Neuron (in vitro differentiated cells): ENCODE measurements around the gene RGMA.

Experiments
- H2AFZ ChIP-seq: one replicate; pipeline ENCODE4 v1.6.1; 2013; ENCODE audit warnings: low read depth, mild to moderate bottlenecking, inconsistent platforms, low read length, moderate library complexity
- H3K27me3 ChIP-seq: one replicate; pipeline ENCODE4 v1.6.1; 2013; ENCODE audit warnings: low read length; ENCODE audit not compliant: insufficient read depth
- H3K36me3 ChIP-seq: one replicate; pipeline ENCODE4 v1.6.1; 2013; ENCODE audit warnings: low read length; ENCODE audit not compliant: insufficient read depth
- H3K4me1 ChIP-seq: one replicate; pipeline ENCODE4 v1.6.1; 2013; ENCODE audit warnings: low read length; ENCODE audit not compliant: insufficient read depth
- H3K4me3 ChIP-seq: 2 replicates; pipeline ENCODE4 v1.5.1; 2013; ENCODE audit warnings: mild to moderate bottlenecking, low read length, moderate library complexity
- H3K9me3 ChIP-seq: one replicate; pipeline ENCODE4 v1.6.1; 2013; ENCODE audit warnings: low read length

Gene RGMA

DNA sequence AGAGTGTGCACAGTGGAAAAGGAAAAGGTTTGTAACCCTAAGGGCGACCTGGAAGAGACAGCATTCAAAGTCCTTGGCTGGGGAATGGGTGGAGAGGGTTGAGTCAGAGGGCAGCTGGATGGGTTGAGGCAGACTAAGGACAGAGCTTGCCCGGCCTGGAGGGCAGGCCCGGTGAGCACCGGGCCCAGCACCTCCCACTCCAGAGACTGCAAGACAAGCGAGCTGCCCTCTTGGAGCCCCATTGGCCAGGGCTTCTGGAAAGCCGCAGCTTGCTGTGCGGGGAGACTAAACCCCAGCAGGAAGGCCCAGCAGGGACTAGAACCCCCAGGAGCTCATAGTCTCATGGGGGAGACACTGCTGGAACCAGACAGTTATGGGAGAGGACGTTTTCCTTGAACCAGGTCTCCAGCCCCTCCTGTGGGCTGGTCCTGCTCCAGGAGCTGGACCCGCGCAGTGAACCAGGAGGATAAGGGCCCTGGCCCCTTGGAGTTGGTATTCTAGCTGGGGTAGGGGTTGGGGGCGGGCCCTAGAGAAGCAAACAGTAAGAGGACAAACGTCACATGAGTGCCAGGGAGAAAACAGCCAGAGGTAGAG is 59.1 kb downstream of the RGMA start:
- Histone ChIP-seq H3K36me3 (peaks cover 29% of the 10 kb centered on the region), H3K9me3 (no peaks in the 10 kb centered on the region), H3K4me3 (no peak overlapping the region), H2AFZ (no peak overlapping the region), H3K4me1 (no peaks in the 10 kb centered on the region), H3K27me3 (no peaks in the 10 kb centered on the region)

DNA sequence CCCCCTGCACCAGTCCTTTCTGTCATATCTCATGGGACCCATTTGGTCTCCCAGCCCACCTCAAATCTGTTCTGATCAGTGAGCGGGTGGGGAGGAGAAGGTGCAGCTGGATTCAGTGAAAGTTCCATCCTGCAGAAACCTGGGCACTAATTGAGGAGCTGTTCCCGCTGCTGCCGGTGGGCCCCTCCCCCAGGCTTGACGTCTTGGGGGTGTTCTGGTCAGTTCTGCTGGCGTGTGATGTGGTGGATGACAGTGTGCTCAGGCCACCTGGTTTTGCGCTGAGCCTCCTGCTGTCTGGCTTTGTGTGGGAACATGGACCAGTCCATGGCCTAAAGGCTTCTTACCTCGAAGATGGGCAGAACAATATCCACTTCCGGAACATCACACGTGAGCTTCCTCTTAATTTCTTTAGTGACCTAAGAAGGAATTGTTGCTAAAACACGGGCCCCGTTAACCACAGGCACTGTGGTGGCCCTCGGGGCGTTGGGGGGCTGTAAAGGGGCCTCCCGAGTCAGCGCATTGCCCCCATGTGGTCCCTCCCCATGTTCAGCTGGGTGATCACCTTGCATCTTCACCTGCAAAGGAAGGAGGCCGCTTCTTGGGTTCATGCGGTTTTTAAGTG is 59.7 kb downstream of the RGMA start:
- H3K27me3 ChIP-seq, result no peaks in the 10 kb centered on the region
- H3K9me3 ChIP-seq, result no peaks in the 10 kb centered on the region
- peaks cover 35% of the 10 kb centered on the region for H3K36me3 ChIP-seq
- no peak overlapping the region for H3K4me3 ChIP-seq
- no peak overlapping the region for H2AFZ ChIP-seq
- no peaks in the 10 kb centered on the region for H3K4me1 ChIP-seq

DNA sequence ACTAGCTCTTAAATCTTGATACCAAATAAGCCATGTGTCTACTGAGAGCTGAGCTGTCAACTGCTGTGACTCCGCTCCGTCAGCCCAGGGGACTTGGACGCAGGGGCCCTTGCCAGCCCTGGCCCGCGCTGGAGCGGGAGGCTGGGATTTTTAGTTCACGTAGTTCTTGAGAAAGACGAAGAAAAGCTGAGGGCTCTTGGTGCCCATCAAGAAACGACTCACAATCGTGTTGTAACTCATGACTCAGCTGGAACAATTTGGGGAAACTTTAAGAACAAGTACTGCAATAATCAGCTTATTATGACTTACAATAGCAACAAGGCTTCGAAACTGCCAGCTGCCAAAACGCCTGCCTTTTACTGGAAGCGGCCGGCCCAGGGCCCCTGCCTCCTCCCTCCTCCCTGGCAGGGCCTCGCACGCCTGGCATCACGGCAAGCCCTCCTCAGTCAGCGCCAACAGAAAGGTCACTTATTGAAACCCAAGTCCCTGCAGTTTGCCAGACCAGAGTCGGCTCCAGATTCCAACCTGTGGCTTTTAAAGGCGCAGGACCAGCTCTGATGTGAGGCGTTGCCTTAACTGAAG is 60.3 kb downstream of the RGMA start:
- Histone ChIP-seq H2AFZ (no peak overlapping the region), H3K4me1 (no peaks in the 10 kb centered on the region), H3K4me3 (no peak overlapping the region), H3K9me3 (no peaks in the 10 kb centered on the region), H3K36me3 (peaks cover 41% of the 10 kb centered on the region), H3K27me3 (no peaks in the 10 kb centered on the region)

DNA sequence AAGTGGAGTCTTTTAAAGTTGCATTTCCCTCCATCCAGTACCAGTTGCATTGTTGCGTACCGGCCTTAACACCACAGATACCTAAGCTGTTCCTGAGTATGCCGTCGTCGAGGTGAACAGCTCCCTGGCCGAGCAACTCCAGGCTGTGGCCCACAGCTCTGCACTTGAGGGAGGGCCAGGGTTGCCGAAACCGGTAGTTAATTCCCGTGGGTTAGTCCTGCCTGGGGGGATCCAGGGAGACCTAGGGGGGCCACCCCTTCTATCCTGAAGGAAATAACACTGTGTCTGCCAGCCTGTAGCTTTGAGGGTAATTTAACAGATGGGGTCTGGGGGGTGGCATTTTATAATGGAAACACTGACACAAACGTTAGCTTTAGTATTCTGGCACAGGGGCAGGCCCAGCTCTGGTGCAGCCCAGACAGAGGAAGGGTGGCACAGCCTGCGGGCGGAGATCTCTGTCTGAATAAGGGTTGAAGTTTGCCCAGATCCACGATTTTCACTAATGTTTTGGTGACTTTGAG is 60.8 kb downstream of the RGMA start:
- H3K36me3 ChIP-seq, result peaks cover 46% of the 10 kb centered on the region
- no peak overlapping the region for H3K4me3 ChIP-seq
- H3K4me1 ChIP-seq, result no peaks in the 10 kb centered on the region
- no peaks in the 10 kb centered on the region for H3K9me3 ChIP-seq
- H2AFZ ChIP-seq, result no peak overlapping the region
- no peaks in the 10 kb centered on the region for H3K27me3 ChIP-seq

DNA sequence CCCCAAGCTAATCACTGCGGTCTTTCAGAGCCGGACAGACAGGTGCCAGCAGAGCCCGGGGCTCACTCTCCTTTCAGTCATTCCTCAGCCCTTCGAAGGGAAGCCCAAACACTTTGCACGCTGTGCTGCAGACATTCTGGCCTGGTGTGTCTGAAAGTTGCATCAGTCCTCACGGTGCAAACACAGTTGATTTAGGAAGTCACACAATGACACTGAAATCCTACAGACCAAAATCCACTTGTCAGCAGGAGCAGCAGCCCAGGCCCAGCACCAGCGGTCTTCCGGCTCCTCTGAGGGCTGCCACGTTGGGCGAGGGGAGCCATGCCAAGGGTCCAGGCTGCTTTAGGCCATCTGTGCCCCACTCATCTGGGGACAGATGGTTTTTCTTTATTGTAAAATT is 61.6 kb downstream of the RGMA start:
- H3K36me3 ChIP-seq, result peaks cover 54% of the 10 kb centered on the region
- H3K27me3 ChIP-seq, result no peaks in the 10 kb centered on the region
- no peak overlapping the region for H2AFZ ChIP-seq
- no peaks in the 10 kb centered on the region for H3K4me1 ChIP-seq
- no peak overlapping the region for H3K4me3 ChIP-seq
- no peaks in the 10 kb centered on the region for H3K9me3 ChIP-seq

DNA sequence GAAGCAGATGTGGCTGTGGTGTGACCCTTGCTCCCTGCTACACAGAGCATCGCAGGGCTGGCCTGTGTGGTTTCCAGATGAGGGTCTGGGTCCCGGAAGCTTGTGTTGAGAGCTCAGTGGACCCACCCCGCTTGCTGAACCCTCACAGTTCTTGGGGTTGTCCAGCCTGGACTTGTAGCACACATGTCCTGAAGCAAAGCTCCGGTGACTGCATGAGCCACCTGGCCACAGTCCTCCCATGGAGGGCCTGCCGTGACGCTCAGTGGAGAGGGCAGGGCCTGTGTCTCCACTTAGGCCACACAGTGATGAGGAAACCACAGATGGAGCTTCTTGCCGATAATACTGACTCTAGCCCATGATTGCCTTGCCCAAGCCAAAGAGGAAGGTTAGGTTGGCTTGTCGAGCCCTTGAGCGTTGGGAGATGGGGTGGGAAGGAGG is 62.6 kb downstream of the RGMA start:
- H3K4me3 ChIP-seq, result no peak overlapping the region

DNA sequence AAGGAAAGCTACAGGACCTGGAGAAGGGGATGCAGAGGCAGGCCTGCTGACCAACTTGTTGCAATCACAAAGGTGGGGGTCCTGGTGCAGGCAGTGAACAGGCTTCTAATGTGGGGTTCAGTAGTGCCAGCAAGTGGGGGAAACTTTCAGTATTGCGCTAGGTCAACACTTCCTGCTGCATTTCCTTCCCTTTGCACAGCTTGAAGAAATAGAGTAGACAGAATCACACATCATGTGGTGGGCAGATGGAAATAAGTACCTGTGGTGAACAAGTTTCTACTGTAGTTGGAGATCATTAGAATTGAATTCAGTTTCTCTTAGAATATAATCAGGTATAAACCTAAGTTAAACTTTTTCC is 63.4 kb downstream of the RGMA start:
- Histone ChIP-seq H3K36me3 (peaks cover 72% of the 10 kb centered on the region), H3K9me3 (peaks cover 2% of the 10 kb centered on the region), H3K27me3 (no peaks in the 10 kb centered on the region), H3K4me1 (no peaks in the 10 kb centered on the region), H3K4me3 (no peak overlapping the region), H2AFZ (no peak overlapping the region)

More for the DNA sequence above, 62.6 kb downstream of the RGMA start:
- Histone ChIP-seq H3K27me3 (no peaks in the 10 kb centered on the region), H3K36me3 (peaks cover 64% of the 10 kb centered on the region), H2AFZ (no peak overlapping the region), H3K9me3 (no peaks in the 10 kb centered on the region), H3K4me1 (no peaks in the 10 kb centered on the region)

DNA sequence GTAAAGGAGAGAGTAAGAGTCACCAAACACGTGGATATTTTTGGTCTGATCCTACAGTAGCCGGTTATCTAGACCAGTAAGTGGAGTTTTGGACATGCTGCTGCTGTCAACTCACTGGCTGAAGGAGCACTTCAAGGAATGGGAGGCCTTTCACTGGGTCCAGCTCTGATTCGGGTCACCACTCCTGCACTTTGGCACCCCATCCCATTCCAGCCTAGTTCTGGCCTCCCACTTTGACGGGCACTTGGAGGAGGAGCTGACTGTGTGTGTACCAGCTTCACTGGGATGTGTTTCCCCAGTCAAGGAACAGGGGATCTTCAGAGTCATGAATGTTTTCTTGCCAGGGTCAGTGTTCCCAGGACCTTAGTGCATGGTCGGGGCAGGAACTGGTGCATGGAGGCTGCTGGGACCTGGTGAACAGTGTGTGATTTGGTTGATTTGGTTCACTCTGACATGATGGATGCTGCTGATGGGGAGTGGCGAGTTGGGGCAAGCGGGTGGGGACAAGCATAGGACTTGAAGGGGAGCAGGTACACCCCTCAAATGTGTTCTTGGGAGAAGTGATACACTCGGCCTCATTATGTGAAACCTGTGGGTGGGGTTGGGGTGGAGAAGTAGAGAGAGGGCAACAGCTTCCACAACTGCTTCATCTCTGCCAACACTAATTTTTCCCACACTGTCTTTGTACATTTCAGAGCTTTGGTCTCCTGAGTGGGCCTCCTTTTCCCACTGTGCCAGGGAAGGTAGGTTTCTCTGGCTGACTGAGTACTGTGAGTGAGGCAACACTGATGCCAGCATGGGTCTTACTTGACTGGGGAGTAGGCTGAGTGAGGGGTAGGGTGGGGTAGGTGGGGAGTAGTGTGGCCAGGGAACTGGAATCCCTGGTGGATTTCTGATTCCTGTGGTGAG is 64.0 kb downstream of the RGMA start:
- no peak overlapping the region for H2AFZ ChIP-seq
- no peak overlapping the region for H3K4me3 ChIP-seq
- H3K27me3 ChIP-seq, result no peaks in the 10 kb centered on the region
- H3K4me1 ChIP-seq, result no peaks in the 10 kb centered on the region
- peaks cover 78% of the 10 kb centered on the region for H3K36me3 ChIP-seq
- peaks cover 3% of the 10 kb centered on the region for H3K9me3 ChIP-seq

DNA sequence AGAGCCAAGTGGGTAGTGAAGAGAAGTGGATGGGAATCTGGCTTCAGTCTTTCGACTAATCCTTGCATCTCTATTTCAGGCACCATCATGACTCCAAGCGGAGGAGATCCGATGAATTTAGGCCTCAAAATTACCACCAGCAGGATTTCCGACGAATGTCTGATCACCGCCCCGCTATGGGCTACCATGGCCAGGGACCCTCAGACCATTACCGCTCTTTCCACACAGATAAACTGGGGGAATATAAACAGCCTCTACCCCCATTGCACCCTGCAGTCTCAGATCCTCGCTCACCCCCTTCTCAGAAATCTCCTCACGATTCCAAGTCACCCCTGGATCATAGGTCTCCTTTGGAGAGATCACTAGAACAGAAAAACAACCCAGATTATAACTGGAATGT is 64.7 kb downstream of the RGMA start:
- Histone ChIP-seq H3K4me3 (no peak overlapping the region), H3K4me1 (no peaks in the 10 kb centered on the region), H3K27me3 (no peaks in the 10 kb centered on the region), H2AFZ (no peak overlapping the region), H3K36me3 (peaks cover 85% of the 10 kb centered on the region), H3K9me3 (peaks cover 8% of the 10 kb centered on the region)

DNA sequence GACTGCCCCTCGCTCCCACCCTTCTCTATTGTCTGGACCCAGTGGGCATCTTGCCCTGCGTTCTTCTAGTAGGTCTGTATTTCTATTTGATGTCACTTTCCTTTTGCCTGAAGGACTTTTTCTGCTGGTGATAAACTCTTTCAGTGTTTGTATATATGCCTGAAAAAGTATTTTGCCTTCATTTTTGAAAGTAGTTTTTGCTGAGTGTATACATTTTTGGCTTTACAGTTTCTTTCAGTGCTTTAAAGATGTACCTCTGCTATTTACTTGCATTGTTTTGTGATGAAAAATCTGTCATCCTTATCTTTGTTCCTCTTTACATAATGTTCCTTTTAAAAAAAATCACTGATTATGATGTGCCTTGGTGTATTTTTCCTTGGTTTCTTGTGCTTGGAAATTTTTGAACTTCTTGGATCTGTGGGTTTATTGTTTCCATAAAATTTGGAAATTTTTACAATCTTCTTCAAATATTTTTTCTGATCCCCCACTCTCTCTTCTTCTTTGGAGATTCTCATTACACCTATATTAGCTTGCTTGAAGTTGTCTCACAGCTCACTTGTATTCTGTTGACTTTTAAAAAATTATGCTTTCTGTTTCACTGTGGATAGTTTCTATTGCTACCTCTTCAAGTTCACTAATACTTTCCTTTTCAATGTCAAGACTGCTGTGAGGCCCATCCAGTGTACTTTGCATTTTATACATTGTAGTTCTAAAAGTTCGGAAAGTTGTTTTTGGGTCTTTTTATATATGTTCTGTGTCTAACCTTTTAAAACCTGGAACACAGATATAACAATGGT is 67.8 kb downstream of the RGMA start:
- Histone ChIP-seq H3K9me3 (peaks cover 8% of the 10 kb centered on the region), H2AFZ (no peak overlapping the region), H3K4me1 (no peaks in the 10 kb centered on the region), H3K4me3 (no peak overlapping the region), H3K27me3 (no peaks in the 10 kb centered on the region), H3K36me3 (peaks cover 98% of the 10 kb centered on the region)

DNA sequence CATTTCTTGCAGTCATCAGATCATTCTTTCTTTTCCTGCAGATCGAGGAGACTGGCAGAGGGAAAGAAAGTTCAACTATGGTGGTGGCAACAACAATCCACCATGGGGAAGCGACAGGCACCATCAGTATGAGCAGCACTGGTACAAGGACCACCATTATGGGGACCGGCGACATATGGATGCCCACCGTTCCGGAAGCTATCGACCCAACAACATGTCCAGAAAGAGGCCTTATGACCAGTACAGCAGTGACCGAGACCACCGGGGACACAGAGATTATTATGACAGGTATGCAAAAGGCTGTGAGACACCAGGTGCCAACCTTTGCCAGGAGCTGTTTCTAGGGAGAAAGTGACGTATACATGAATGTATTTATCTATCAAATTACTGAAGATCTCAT is 69.0 kb downstream of the RGMA start:
- Histone ChIP-seq H3K27me3 (no peaks in the 10 kb centered on the region), H3K4me1 (no peaks in the 10 kb centered on the region), H3K4me3 (no peak overlapping the region), H3K9me3 (peaks cover 8% of the 10 kb centered on the region), H2AFZ (no peak overlapping the region), H3K36me3 (peaks cover 98% of the 10 kb centered on the region)

DNA sequence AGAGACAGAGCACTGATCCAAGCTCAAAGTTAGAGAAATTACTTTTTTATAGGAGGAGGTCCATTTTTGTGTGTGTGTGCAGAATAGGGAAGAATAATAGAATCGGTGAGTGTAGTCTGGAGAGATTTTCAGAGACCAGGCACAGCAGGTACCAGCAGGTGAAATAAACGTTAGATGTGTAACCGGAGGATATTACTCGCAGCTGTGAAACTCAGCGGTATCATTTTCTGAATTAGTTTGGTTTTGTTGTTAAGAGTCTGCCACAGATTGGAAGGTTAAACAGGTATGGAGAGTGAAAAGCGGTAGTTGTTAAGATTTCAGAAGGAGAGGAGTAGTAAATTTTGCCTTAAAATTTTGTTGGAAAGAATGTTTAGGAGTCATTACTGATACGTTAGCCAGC is 69.9 kb downstream of the RGMA start:
- H2AFZ ChIP-seq, result no peak overlapping the region
- no peaks in the 10 kb centered on the region for H3K4me1 ChIP-seq
- H3K36me3 ChIP-seq, result peaks cover 98% of the 10 kb centered on the region
- H3K4me3 ChIP-seq, result no peak overlapping the region
- peaks cover 8% of the 10 kb centered on the region for H3K9me3 ChIP-seq
- no peaks in the 10 kb centered on the region for H3K27me3 ChIP-seq
